HepG2 (cell line): ENCODE data around the gene CAPZB. TPM values are rescaled to one million over a fixed set of nuclear protein-coding genes. Genes with fewer than 3 reads are reported as not detected.

Source experiments
- ATAC-seq: fragments of 200-7000 bp; cut with Tn5 transposase; 3 replicates; pipeline ENCODE4 v1.9.1; 2020; ENCODE audit warnings: mild to moderate bottlenecking, moderate library complexity
- BruUV-seq: library from RNA; stranded (reverse); fragments of 400-500 nt; replicated peaks from 2 replicates; lab custom pipeline; 2021; lab: Mats Ljungman, UMichigan
- CTCF ChIA-PET: fragments of 300-600 bp; formaldehyde crosslinking; extraction: SDS; loops from one replicate; lab custom pipeline; 2021; ENCODE audit warnings: low total read pairs, inconsistent platforms, low intra/inter-chr PET ratio; lab: Yijun Ruan, JAX
- POLR2A ChIA-PET: fragments of 350-600 bp; sonication (Branson Sonifier 250); formaldehyde crosslinking; loops from one replicate; lab custom pipeline; 2020; ENCODE audit warnings: antibody characterized with exemption, inconsistent platforms; lab: Yijun Ruan, JAX
- DNase-seq: peaks from one replicate; pipeline ENCODE4 v3.0.0-alpha.2; 2015; ENCODE audit warnings: low spot score
- FAIRE-seq: peaks from 3 replicates; lab custom pipeline; 2011; peaks lifted over from hg19 to GRCh38; lab: Jason Lieb, UNC
- H2AFZ ChIP-seq: one replicate; pipeline ENCODE4 v1.6.1; 2011; ENCODE audit warnings: low read length, inconsistent platforms
- H3K27ac ChIP-seq: fragments of 300-600 bp; 3 replicates; pipeline ENCODE4 v1.8.0; 2011; ENCODE audit warnings: mixed run types, mild to moderate bottlenecking, mixed read lengths, low read length, inconsistent platforms; ENCODE audit not compliant: insufficient read depth; ENCODE audit errors: extremely low read length
- H3K27me3 ChIP-seq, 2 experiments: fragments of 200-600 bp in 1 of 2; 2 replicates in 1 of 2; 3 replicates in 1 of 2; pipeline versions ENCODE4 v1.6.0 to v1.8.0; 2011; ENCODE audit warnings: low read length in 2 of 2, mild to moderate bottlenecking in 2 of 2, moderate library complexity in 2 of 2, inconsistent platforms in 1 of 2; ENCODE audit not compliant: insufficient read depth in 2 of 2, control insufficient read depth in 1 of 2
- H3K36me3 ChIP-seq, 2 experiments: fragments of 200-600 bp in 1 of 2; replicated peaks in 1 of 2; 2 replicates in 1 of 2; 3 replicates in 1 of 2; pipeline versions ENCODE4 v1.5.1 to v1.8.0; 2011; ENCODE audit warnings: low read length in 2 of 2, inconsistent platforms in 1 of 2; ENCODE audit not compliant: insufficient read depth in 2 of 2, control insufficient read depth in 1 of 2
- H3K4me1 ChIP-seq: 2 replicates; pipeline ENCODE4 v1.5.1; 2012; ENCODE audit warnings: low read length, inconsistent platforms; ENCODE audit not compliant: insufficient read depth
- H3K4me2 ChIP-seq: 2 replicates; pipeline ENCODE4 v1.6.0; 2011; ENCODE audit warnings: low read depth, low read length, inconsistent platforms
- H3K4me3 ChIP-seq, 3 experiments: fragments of 200-600 bp in 1 of 3; sonication (generic), shearing (Covaris generic) in 1 of 3; replicated peaks in 1 of 3; 2 replicates each; pipeline ENCODE4 v1.5.1; 2011 to 2016; ENCODE audit warnings: low read length in 3 of 3, inconsistent platforms in 2 of 3, low read depth in 2 of 3, mild to moderate bottlenecking in 2 of 3, control low read depth in 1 of 3, mixed read lengths in 1 of 3; ENCODE audit not compliant: insufficient read depth in 1 of 3
- H3K79me2 ChIP-seq: one replicate; pipeline ENCODE4 v1.6.1; 2011; ENCODE audit warnings: low read length, inconsistent platforms; ENCODE audit not compliant: insufficient read depth
- H3K9ac ChIP-seq: 2 replicates; pipeline ENCODE4 v1.6.0; 2011; ENCODE audit warnings: mild to moderate bottlenecking, low read depth, low read length, inconsistent platforms; ENCODE audit not compliant: insufficient read depth
- H3K9me3 ChIP-seq: 2 replicates; pipeline ENCODE4 v1.5.1; 2012; ENCODE audit warnings: mild to moderate bottlenecking, low read length
- H4K20me1 ChIP-seq: 2 replicates; pipeline ENCODE4 v1.6.0; 2011; ENCODE audit warnings: inconsistent platforms, mild to moderate bottlenecking, low read length, moderate library complexity; ENCODE audit not compliant: insufficient read depth
- ATF7-NPFF ChIP-seq: sonication (generic); formaldehyde crosslinking; IDR thresholded peaks from 2 replicates; pipeline ENCODE4 v1.8.1; 2023; ENCODE audit warnings: mild to moderate bottlenecking, low read depth, missing genetic modification reagents, moderate library complexity
- GABPA ChIP-seq, 2 experiments: IDR thresholded peaks; 2 replicates each; pipeline ENCODE4 v1.6.1; 2011 to 2016; ENCODE audit warnings: low read depth in 2 of 2, low read length in 1 of 2, missing biosample characterization in 1 of 2, missing genetic modification characterization in 1 of 2
- HDAC2 ChIP-seq: sonication (generic); formaldehyde crosslinking; IDR thresholded peaks from 2 replicates; pipeline ENCODE4 v1.4.0; 2020; ENCODE audit warnings: missing genetic modification reagents
- HNF4A ChIP-seq: sonication (generic); formaldehyde crosslinking; IDR thresholded peaks from 2 replicates; pipeline ENCODE4 v1.4.0; 2020; ENCODE audit warnings: missing genetic modification reagents
- MED1 ChIP-seq: sonication (generic); formaldehyde crosslinking; IDR thresholded peaks from 2 replicates; pipeline ENCODE4 v1.4.0; 2020; ENCODE audit warnings: missing genetic modification reagents
- PHF8 ChIP-seq: sonication (generic); formaldehyde crosslinking; IDR thresholded peaks from 2 replicates; pipeline ENCODE4 v1.5.0; 2020; ENCODE audit warnings: missing genetic modification reagents
- SNAI1 ChIP-seq: sonication (generic); formaldehyde crosslinking; IDR thresholded peaks from 2 replicates; pipeline ENCODE4 v1.5.0; 2020; ENCODE audit warnings: mild to moderate bottlenecking, missing genetic modification reagents, borderline replicate concordance
- SP140L ChIP-seq: sonication (generic); formaldehyde crosslinking; IDR thresholded peaks from 2 replicates; pipeline ENCODE4 v1.4.0; 2020; ENCODE audit warnings: missing genetic modification reagents, borderline replicate concordance
- XBP1 ChIP-seq: sonication (generic); formaldehyde crosslinking; IDR thresholded peaks from 2 replicates; pipeline ENCODE4 v1.5.0; 2020; ENCODE audit warnings: missing genetic modification reagents
- ZFP37 ChIP-seq: sonication (generic); formaldehyde crosslinking; IDR thresholded peaks from 2 replicates; pipeline ENCODE4 v1.4.0; 2020; ENCODE audit warnings: missing genetic modification reagents, borderline replicate concordance
- ZNF24 ChIP-seq: fragments of 450-650 bp; IDR thresholded peaks from 2 replicates; pipeline ENCODE4 v1.6.1; 2017; ENCODE audit warnings: antibody characterized with exemption, mild to moderate bottlenecking
- ZNF724P ChIP-seq: sonication (generic); formaldehyde crosslinking; IDR thresholded peaks from 2 replicates; pipeline ENCODE4 v1.8.0; 2022; ENCODE audit warnings: missing genetic modification reagents, borderline replicate concordance
- ZNF839 ChIP-seq: sonication (generic); formaldehyde crosslinking; IDR thresholded peaks from 2 replicates; pipeline ENCODE4 v1.4.0; 2020; ENCODE audit warnings: missing genetic modification reagents, mild to moderate bottlenecking, borderline replicate concordance
- WGBS: methylation state at CpG from one replicate; pipeline ENCODE4 v1.1.6; 2017; ENCODE audit warnings: low lambda C conversion rate; 5-methylcytosine and 5-hydroxymethylcytosine counted together
- in situ Hi-C: cut with HindIII; loops from 2 replicates; pipeline ENCODE4 v1.10.0; 2017; ENCODE audit warnings: low pct_unique_long_range_greater_than_20kb; ENCODE audit not compliant: extremely low pct_ligation_motif_present
- intact Hi-C: fragments of 100-400 bp; cut with micrococcal nuclease; formaldehyde crosslinking; loops from one replicate; pipeline ENCODE4 v1.10.0; 2022; ENCODE audit not compliant: unreplicated experiment
- polyA plus RNA-seq, 8 experiments: library from polyadenylated mRNA; depleted of rRNA in 3 of 8; stranded (reverse) in 7 of 8; unstranded in 1 of 8; fragments of >200 nt; fragmentation: Illumina TruSeq in 4 of 8; extraction: Trizol in 4 of 8; gene quantifications; 2 replicates each; pipeline versions ENCODE4 v1.2.1 to v1.2.3, GENCODE V29; 2011 to 2016; ENCODE audit warnings: low read depth in 4 of 8, missing spikeins in 1 of 8, mixed read lengths in 1 of 8; ENCODE audit not compliant: insufficient read depth in 1 of 8
- total RNA-seq, 5 experiments: library from RNA; depleted of rRNA; stranded (reverse); fragments of >200 nt; fragmentation: Illumina TruSeq; extraction: Trizol; gene quantifications; 2 replicates each; pipeline ENCODE4 v1.2.3, GENCODE V29; 2016; ENCODE audit warnings: low read depth in 1 of 5

Gene CAPZB
- total and polyA plus RNA-seq, 2 of the 13 experiments (the other 11 are each of a cell fraction or from before 2014, with no cell fraction given): 58.9 to 76.9 TPM

- Histone ChIP-seq H3K4me3 (no peak overlapping the region), H3K9ac (no peak overlapping the region), H3K79me2 (no peaks in the 10 kb centered on the region), H3K27ac (no peak overlapping the region), H3K36me3 (peaks cover 30 to 82% of the 10 kb centered on the region in 2 experiments), H4K20me1 (0 out of 2 replicates have a peak, but pooled peaks cover 3% of the 10 kb centered on the region), H3K4me2 (no peak overlapping the region), H3K4me1 (peaks cover 13% of the 10 kb centered on the region; the same call in 1 of the 2 replicates), H2AFZ (no peak overlapping the region), H3K9me3 (no peaks in the 10 kb centered on the region), H3K27me3 (no peaks in the 10 kb centered on the region)
- in situ Hi-C loops (no loop called here), intact Hi-C loops (no loop called here)
- FAIRE-seq (no peak), DNase-seq (no peak), ATAC-seq (no peak)
- POLR2A ChIA-PET: no interaction called here
- WGBS: 97% methylated on average over 17 of the region's 17 CpGs
- no TSS peak for BruUV-seq
- CTCF ChIA-PET: no interaction called here
- TF ChIP-seq MED1 (CRISPR knock-in tag): no peak
- no peak for TF ChIP-seq ZFP37 (CRISPR knock-in tag)
- no peak for TF ChIP-seq ZNF839 (CRISPR knock-in tag)
- no peak for TF ChIP-seq XBP1
- TF ChIP-seq SNAI1: no peak
- no peak for TF ChIP-seq PHF8 (CRISPR knock-in tag)
- TF ChIP-seq ZNF24: no peak
- TF ChIP-seq HNF4A: no peak
- TF ChIP-seq ZNF724P (CRISPR knock-in tag): no peak
- no peak for TF ChIP-seq ATF7-NPFF (CRISPR knock-in tag)
- TF ChIP-seq SP140L (CRISPR knock-in tag): no peak
- TF ChIP-seq GABPA (IDR thresholded peaks at IDR 0.05; ENCODE audit: low read depth, low read length): no peak
- no peak for TF ChIP-seq GABPA (CRISPR knock-in tag; IDR thresholded peaks at IDR 0.05; ENCODE audit: low read depth)
- no peak for TF ChIP-seq HDAC2 (CRISPR knock-in tag)
These were observed 107.3 kb downstream of the CAPZB start for GRCh38 chr1:19377812-19378718.
